OCI-LY3 (cell line): ENCODE data around the gene LLPH.

Experiments
- CTCF ChIP-seq: fragments of 200-600, 300-600 bp; sonication (generic); IDR thresholded peaks from 2 replicates; pipeline ENCODE4 v1.5.1; 2014; ENCODE audit warnings: antibody characterized with exemption, low read length, low read depth
- EZH2phosphoT487 ChIP-seq: fragments of 200-600 bp; shearing (Covaris generic); IDR thresholded peaks from 2 replicates; pipeline ENCODE4 v1.6.1; 2018; ENCODE audit warnings: antibody characterized with exemption, mixed run types, low read depth

GRCh38 chr12:66087365-66087943 lies 43.1 kb downstream of the LLPH start:
- TF ChIP-seq CTCF (peak; percentile 90), EZH2phosphoT487 (no peak)
